ENCODE data around the gene OR51A7. TPM values are rescaled to one million over a fixed set of nuclear protein-coding genes. Genes with fewer than 3 reads are reported as not detected.
"Not testable (repeated sequence)": the region's sequence is repeated elsewhere in the genome, so short reads cannot be mapped to it uniquely, and the experiment has no call there.

The OR51A7 gene
- not detected for total RNA-seq

DNA sequence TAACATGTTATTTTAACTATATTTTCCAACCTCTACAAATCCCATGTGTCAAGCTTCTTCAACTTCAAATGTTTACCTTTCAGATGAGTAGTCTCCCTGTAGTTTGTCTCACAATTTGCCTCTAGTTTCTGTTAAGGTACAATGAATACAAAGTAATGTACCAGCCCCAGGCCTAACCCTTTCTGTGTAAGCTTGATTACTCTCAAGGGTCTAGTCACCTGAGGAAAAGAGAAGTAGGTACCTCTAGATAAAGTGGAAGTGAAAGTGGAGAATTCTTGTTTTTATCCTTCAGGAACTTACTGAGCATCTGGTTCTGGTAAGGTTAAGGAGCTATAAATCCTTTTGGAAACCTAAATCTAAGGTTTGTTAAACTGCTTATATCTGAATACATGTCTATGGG lies at the start of gene OR51A7:
Gene OR51A7 (plus strand): TSS at position 300 of the 400 bp plus-strand sequence. CDS start 3,587 bp downstream, outside the sequence.
- H3K4me3 Mint-ChIP-seq, result no peak within 1 kb of the TSS
- H3K4me1 Mint-ChIP-seq, result no peaks in the 10 kb centered on the region
- no peaks in the 10 kb centered on the region for H3K36me3 Mint-ChIP-seq
- no peak for DNase-seq
- no peak within 1 kb of the TSS for H3K27ac Mint-ChIP-seq
- H3K9me3 Mint-ChIP-seq, result no peaks in the 10 kb centered on the region
- no peaks in the 10 kb centered on the region for H3K27me3 Mint-ChIP-seq

GRCh38 chr11:4854286-4854685 lies 49.3 kb upstream of the OR51A7 start:
- H3K27ac Mint-ChIP-seq, H3K4me3 Mint-ChIP-seq, H3K9me3 Mint-ChIP-seq, H3K36me3 Mint-ChIP-seq, H3K4me1 Mint-ChIP-seq, H3K27me3 Mint-ChIP-seq, DNase-seq: not testable (repeated sequence)

GRCh38 chr11:4862447-4863236 lies 40.9 kb upstream of the OR51A7 start:
- Mint-ChIP-seq H3K27ac (no peak overlapping the region), H3K4me1 (no peaks in the 10 kb centered on the region), H3K9me3 (peaks cover 2% of the 10 kb centered on the region), H3K4me3 (no peak overlapping the region), H3K36me3 (no peaks in the 10 kb centered on the region), H3K27me3 (peaks cover 7% of the 10 kb centered on the region)
- no peak for DNase-seq

- H3K27ac Mint-ChIP-seq, result no peak overlapping the region
- H3K4me3 Mint-ChIP-seq, result no peak overlapping the region
- no peaks in the 10 kb centered on the region for H3K4me1 Mint-ChIP-seq
- no peaks in the 10 kb centered on the region for H3K36me3 Mint-ChIP-seq
- no peak for DNase-seq
- peaks cover 7% of the 10 kb centered on the region for H3K27me3 Mint-ChIP-seq
- H3K9me3 Mint-ChIP-seq, result peaks cover 2% of the 10 kb centered on the region
These were observed 39.7 kb upstream of the OR51A7 start for GRCh38 chr11:4863876-4864275.

GRCh38 chr11:4865855-4866254 lies 37.7 kb upstream of the OR51A7 start:
- Mint-ChIP-seq H3K4me3 (no peak overlapping the region), H3K36me3 (no peaks in the 10 kb centered on the region), H3K27ac (no peak overlapping the region), H3K4me1 (no peaks in the 10 kb centered on the region), H3K9me3 (peaks cover 2% of the 10 kb centered on the region), H3K27me3 (peaks cover 7% of the 10 kb centered on the region)
- DNase-seq, result no peak

- no peak overlapping the region for H3K27ac Mint-ChIP-seq
- H3K4me3 Mint-ChIP-seq, result no peak overlapping the region
- no peaks in the 10 kb centered on the region for H3K4me1 Mint-ChIP-seq
- no peaks in the 10 kb centered on the region for H3K9me3 Mint-ChIP-seq
- no peaks in the 10 kb centered on the region for H3K36me3 Mint-ChIP-seq
- no peak for DNase-seq
- H3K27me3 Mint-ChIP-seq, result no peaks in the 10 kb centered on the region
These were observed 22.4 kb upstream of the OR51A7 start for GRCh38 chr11:4881188-4881587.

DNA sequence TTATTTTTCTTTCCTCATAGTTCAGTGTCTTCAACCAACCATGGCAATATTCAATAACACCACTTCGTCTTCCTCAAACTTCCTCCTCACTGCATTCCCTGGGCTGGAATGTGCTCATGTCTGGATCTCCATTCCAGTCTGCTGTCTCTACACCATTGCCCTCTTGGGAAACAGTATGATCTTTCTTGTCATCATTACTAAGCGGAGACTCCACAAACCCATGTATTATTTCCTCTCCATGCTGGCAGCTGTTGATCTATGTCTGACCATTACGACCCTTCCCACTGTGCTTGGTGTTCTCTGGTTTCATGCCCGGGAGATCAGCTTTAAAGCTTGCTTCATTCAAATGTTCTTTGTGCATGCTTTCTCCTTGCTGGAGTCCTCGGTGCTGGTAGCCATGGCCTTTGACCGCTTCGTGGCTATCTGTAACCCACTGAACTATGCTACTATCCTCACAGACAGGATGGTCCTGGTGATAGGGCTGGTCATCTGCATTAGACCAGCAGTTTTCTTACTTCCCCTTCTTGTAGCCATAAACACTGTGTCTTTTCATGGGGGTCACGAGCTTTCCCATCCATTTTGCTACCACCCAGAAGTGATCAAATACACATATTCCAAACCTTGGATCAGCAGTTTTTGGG lies 21.6 kb upstream of the OR51A7 start, which contains the start of gene OR51T1:
Gene OR51T1 (plus strand): TSS at position 41 of the 641 bp plus-strand sequence. CDS start 0 bp downstream, at position 41.
- Mint-ChIP-seq H3K27ac (no peak within 1 kb of the TSS), H3K9me3 (no peaks in the 10 kb centered on the region), H3K4me3 (no peak within 1 kb of the TSS), H3K36me3 (no peaks in the 10 kb centered on the region), H3K4me1 (no peaks in the 10 kb centered on the region), H3K27me3 (no peaks in the 10 kb centered on the region)
- DNase-seq, result no peak

GRCh38 chr11:4882543-4882942 lies 21.0 kb upstream of the OR51A7 start:
- no peaks in the 10 kb centered on the region for H3K27me3 Mint-ChIP-seq
- no peaks in the 10 kb centered on the region for H3K9me3 Mint-ChIP-seq
- H3K36me3 Mint-ChIP-seq, result no peaks in the 10 kb centered on the region
- no peak for DNase-seq
- no peaks in the 10 kb centered on the region for H3K4me1 Mint-ChIP-seq
- no peak overlapping the region for H3K27ac Mint-ChIP-seq
- no peak overlapping the region for H3K4me3 Mint-ChIP-seq

DNA sequence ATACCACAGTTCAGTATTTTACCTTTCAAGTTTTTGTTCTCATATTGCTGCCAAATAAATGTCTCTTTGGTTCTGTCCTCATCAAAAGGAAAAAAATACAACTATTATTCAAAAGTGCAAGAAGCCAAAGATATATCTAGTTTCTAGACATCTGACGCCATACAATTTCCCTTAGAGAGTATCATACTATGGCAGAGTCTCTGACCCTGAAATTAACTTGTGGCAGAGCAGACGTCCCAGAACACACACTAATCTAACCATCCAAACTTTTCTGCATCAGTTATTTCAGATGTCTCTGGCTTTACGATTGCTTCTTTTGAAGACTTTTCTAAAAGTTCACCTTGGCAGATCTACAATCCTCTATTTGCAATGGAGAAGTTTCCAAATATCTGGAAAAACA lies 19.2 kb upstream of the OR51A7 start:
- H3K36me3 Mint-ChIP-seq, result no peaks in the 10 kb centered on the region
- H3K27me3 Mint-ChIP-seq, result no peaks in the 10 kb centered on the region
- no peak overlapping the region for H3K4me3 Mint-ChIP-seq
- no peak for DNase-seq
- no peaks in the 10 kb centered on the region for H3K4me1 Mint-ChIP-seq
- no peaks in the 10 kb centered on the region for H3K9me3 Mint-ChIP-seq
- H3K27ac Mint-ChIP-seq, result no peak overlapping the region

- DNase-seq, result no peak
- Mint-ChIP-seq H3K36me3 (no peaks in the 10 kb centered on the region), H3K27me3 (no peaks in the 10 kb centered on the region), H3K4me1 (no peaks in the 10 kb centered on the region), H3K9me3 (no peaks in the 10 kb centered on the region), H3K27ac (no peak overlapping the region), H3K4me3 (no peak overlapping the region)
These were observed 17.4 kb upstream of the OR51A7 start for GRCh38 chr11:4886186-4886585.

DNA sequence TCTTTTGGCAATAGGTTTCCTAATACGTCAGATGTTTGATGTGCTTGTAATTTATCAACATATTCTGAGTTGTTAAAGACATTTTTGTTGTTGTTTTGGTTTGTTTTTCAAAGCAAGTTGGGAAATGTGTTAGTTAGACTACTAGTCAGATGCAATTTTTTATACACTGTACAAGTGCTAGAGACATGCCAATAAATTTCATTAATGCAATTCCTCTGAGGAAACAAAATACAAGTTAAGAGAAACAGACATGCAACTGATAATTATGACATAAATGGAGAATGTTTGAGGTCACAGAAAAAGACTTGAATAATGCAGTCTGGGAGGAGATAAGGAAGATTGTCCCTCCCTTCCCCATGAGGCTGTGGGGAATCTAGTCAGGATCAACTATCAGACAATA lies 16.0 kb upstream of the OR51A7 start:
- no peaks in the 10 kb centered on the region for H3K9me3 Mint-ChIP-seq
- no peak overlapping the region for H3K4me3 Mint-ChIP-seq
- no peak for DNase-seq
- no peaks in the 10 kb centered on the region for H3K4me1 Mint-ChIP-seq
- no peak overlapping the region for H3K27ac Mint-ChIP-seq
- no peaks in the 10 kb centered on the region for H3K27me3 Mint-ChIP-seq
- H3K36me3 Mint-ChIP-seq, result no peaks in the 10 kb centered on the region

DNA sequence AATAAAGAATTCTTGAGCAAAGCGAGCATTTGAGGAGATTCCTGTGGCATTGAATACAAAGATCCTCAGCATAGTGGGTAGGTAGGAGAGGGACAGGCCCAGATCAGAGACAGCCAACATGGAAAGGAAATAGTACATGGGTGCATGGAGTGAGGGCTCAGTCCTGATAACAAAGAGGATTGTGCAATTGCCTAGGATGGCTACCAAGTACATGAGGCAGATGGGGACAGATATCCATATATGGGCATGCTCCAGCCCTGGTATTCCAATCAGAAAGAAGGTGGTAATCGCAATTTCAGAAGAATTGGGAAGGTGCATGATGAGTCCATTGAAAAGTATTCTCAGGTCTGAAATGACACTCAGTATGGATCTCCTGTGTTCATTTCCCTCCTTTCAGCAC lies 13.3 kb upstream of the OR51A7 start:
- H3K36me3 Mint-ChIP-seq, result no peaks in the 10 kb centered on the region
- H3K4me3 Mint-ChIP-seq, result no peak overlapping the region
- H3K9me3 Mint-ChIP-seq, result no peaks in the 10 kb centered on the region
- H3K4me1 Mint-ChIP-seq, result no peaks in the 10 kb centered on the region
- no peak for DNase-seq
- no peak overlapping the region for H3K27ac Mint-ChIP-seq
- H3K27me3 Mint-ChIP-seq, result no peaks in the 10 kb centered on the region

DNA sequence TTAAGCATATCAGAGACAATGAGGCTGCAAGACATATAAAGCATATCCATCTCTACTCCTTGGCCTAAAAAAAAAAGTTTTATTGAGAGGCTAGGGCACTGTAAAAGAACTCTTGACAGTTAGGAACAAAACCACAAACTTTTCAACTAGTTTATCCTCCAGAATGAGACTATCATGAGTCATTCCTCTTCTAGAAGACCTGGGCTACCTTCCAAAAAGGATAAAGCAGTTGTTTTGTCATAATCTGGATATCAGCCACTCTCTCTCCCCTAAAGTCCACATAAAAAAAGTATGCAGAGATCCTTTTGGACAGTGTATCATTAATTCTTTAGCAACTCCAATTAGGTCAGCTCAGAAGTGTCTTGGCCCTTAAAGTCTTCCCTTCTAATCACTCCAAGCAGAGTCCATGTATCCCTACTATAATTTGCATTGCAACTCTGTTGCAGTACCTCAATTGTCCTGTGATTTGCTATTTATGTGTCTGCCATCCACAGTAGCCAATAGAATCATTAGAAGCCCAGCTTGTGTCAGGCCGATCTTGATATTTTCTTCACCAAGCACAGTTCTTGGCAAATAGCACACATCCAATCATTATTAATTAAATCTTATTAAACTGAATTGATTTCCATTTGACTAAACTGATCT lies 11.5 kb upstream of the OR51A7 start:
- Mint-ChIP-seq H3K9me3 (no peaks in the 10 kb centered on the region), H3K27me3 (peaks cover 6% of the 10 kb centered on the region), H3K36me3 (no peaks in the 10 kb centered on the region), H3K4me3 (no peak overlapping the region), H3K27ac (no peak overlapping the region), H3K4me1 (no peaks in the 10 kb centered on the region)
- DNase-seq, result no peak

GRCh38 chr11:4916581-4916980 lies 13.0 kb downstream of the OR51A7 start:
- no peak for DNase-seq
- H3K9me3 Mint-ChIP-seq, result no peaks in the 10 kb centered on the region
- no peak overlapping the region for H3K27ac Mint-ChIP-seq
- H3K27me3 Mint-ChIP-seq, result peaks cover 5% of the 10 kb centered on the region
- H3K4me3 Mint-ChIP-seq, result no peak overlapping the region
- no peaks in the 10 kb centered on the region for H3K36me3 Mint-ChIP-seq
- no peaks in the 10 kb centered on the region for H3K4me1 Mint-ChIP-seq

GRCh38 chr11:4919250-4919649 lies 15.7 kb downstream of the OR51A7 start, which contains the start of gene OR51G2:
OR51G2 (minus strand) TSS chr11:4919350; CDS start chr11:4915663, 3,687 bp downstream.
- peaks cover 5% of the 10 kb centered on the region for H3K27me3 Mint-ChIP-seq
- H3K4me3 Mint-ChIP-seq, result no peak within 1 kb of the TSS
- H3K36me3 Mint-ChIP-seq, result no peaks in the 10 kb centered on the region
- no peak within 1 kb of the TSS for H3K27ac Mint-ChIP-seq
- H3K4me1 Mint-ChIP-seq, result no peaks in the 10 kb centered on the region
- no peak for DNase-seq
- no peaks in the 10 kb centered on the region for H3K9me3 Mint-ChIP-seq

Data from activated naive CD8-positive, alpha-beta T cell treated with anti-CD3 and anti-CD28 coated beads for 36 hours (primary cell).